ENCODE measurements around the gene MOB3A. TPM values are rescaled to one million over a fixed set of nuclear protein-coding genes. Genes with fewer than 3 reads are reported as not detected.

Gene MOB3A
- total and polyA plus RNA-seq, 2 donors (not counting 1 experiment from before 2014, with no cell fraction given), result 17.2 to 34.8 TPM

- DNase-seq (ENCODE audit: low read depth in 2 of 2), result no peak
- no peak overlapping the region for H2AFZ ChIP-seq (ENCODE audit: low read length)
- H3K4me3 ChIP-seq (replicated peaks in 1 of 4; ENCODE audit: control extremely low read depth in 1 of 4, insufficient read depth in 1 of 4, low read depth in 3 of 4, low read length in 4 of 4), result no peak overlapping the region
- H3K9me3 ChIP-seq (ENCODE audit: control insufficient read depth, insufficient read depth, low read depth, low read length), result no peaks in the 10 kb centered on the region
- no peak for TF ChIP-seq CTCF (conservative IDR thresholded peaks at IDR 0.05 in 1 of 2, IDR thresholded peaks at IDR 0.05 in 1 of 2; ENCODE audit: low read depth in 1 of 2, low read length in 2 of 2)
- TF ChIP-seq EZH2 (IDR thresholded peaks at IDR 0.05; ENCODE audit: low read length, missing control alignments), result no peak
- H3K27me3 ChIP-seq (ENCODE audit: control insufficient read depth, insufficient read depth, low read length), result no peaks in the 10 kb centered on the region
- no peak overlapping the region for H3K27ac ChIP-seq (ENCODE audit: insufficient read depth, low read length)
- no peaks in the 10 kb centered on the region for H3K36me3 ChIP-seq (ENCODE audit: control insufficient read depth, insufficient read depth, low read length)
- H3K9ac ChIP-seq (ENCODE audit: insufficient read depth, low read length), result no peak overlapping the region
- no peak overlapping the region for H3K4me2 ChIP-seq (ENCODE audit: extremely low read depth, insufficient read depth, low read length)
- peaks cover 9% of the 10 kb centered on the region for H3K79me2 ChIP-seq (ENCODE audit: control insufficient read depth, insufficient read depth, low read length)
- peaks cover 17% of the 10 kb centered on the region for H3K4me1 ChIP-seq (ENCODE audit: control insufficient read depth, extremely low read depth, insufficient read depth, low read length)
- no peaks in the 10 kb centered on the region for H4K20me1 ChIP-seq (ENCODE audit: control insufficient read depth, extremely low read depth, insufficient read depth, low read length)
These were observed 41.4 kb downstream of the MOB3A start for GRCh38 chr19:2054763-2055162.

GRCh38 chr19:2053601-2054389, 42.3 kb downstream of the MOB3A start:
- H3K36me3 ChIP-seq (ENCODE audit: control insufficient read depth, insufficient read depth, low read length), result peaks cover 5% of the 10 kb centered on the region
- H3K27ac ChIP-seq (ENCODE audit: insufficient read depth, low read length), result no peak overlapping the region
- H3K9me3 ChIP-seq (ENCODE audit: control insufficient read depth, insufficient read depth, low read depth, low read length), result no peaks in the 10 kb centered on the region
- DNase-seq (ENCODE audit: low read depth in 2 of 2), result peak in 1 of 2 donors; percentile 96
- no peaks in the 10 kb centered on the region for H3K27me3 ChIP-seq (ENCODE audit: control insufficient read depth, insufficient read depth, low read length)
- no peak overlapping the region for H2AFZ ChIP-seq (ENCODE audit: low read length)
- peaks cover 18% of the 10 kb centered on the region for H3K79me2 ChIP-seq (ENCODE audit: control insufficient read depth, insufficient read depth, low read length)
- no peak overlapping the region for H3K9ac ChIP-seq (ENCODE audit: insufficient read depth, low read length)
- no peak for TF ChIP-seq CTCF (conservative IDR thresholded peaks at IDR 0.05 in 1 of 2, IDR thresholded peaks at IDR 0.05 in 1 of 2; ENCODE audit: low read depth in 1 of 2, low read length in 2 of 2)
- TF ChIP-seq EZH2 (IDR thresholded peaks at IDR 0.05; ENCODE audit: low read length, missing control alignments), result no peak
- H3K4me3 ChIP-seq (replicated peaks in 1 of 4; ENCODE audit: control extremely low read depth in 1 of 4, insufficient read depth in 1 of 4, low read depth in 3 of 4, low read length in 4 of 4), result no peak overlapping the region
- H3K4me2 ChIP-seq (ENCODE audit: extremely low read depth, insufficient read depth, low read length), result no peak overlapping the region
- peaks cover 19% of the 10 kb centered on the region for H3K4me1 ChIP-seq (ENCODE audit: control insufficient read depth, extremely low read depth, insufficient read depth, low read length)
- no peaks in the 10 kb centered on the region for H4K20me1 ChIP-seq (ENCODE audit: control insufficient read depth, extremely low read depth, insufficient read depth, low read length)

DNA sequence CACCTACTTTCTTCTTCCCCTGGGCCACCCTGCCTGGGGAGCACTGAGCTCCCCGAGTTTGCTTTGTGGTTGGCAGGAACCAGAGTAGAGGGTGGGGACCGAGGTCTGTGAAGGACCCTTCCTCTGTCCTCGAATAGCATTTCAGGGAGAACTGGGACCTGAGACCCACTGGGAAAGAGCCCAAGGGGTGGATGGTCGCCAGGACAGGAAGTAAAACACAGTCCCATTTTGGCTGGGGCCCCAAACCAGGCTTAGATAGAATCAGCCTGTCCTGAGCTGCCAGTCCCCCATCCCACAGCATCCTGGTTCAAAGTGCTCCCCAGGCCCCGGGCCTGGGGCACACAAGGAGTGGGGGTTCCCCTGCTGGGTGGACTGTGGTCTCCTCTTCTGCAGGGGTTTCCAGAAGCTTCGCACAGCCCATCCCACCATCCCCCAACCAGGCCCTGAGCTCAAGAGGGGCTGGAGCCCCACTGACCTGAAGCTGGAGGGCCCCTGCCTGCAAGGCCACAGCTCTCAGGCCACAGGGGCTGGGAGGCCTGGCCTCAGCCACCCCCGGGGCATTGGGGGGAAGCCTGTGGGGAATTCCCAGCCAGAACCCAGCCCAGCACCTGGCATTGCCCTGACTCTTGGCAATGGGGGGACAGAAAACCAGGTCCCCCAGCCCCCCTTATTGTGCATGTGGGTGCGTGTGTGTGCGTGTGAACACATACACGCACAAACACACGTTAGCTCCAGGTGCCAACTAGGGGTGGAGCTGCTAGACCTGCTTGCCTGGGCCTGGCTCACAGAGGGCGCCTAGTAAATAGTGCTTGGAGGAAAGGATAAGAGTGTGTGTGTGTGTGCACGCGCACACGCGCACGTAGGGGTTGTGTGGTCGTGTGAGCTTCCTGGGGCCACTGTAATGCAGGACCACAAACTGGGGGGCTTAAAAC, 44.1 kb downstream of the MOB3A start:
- Histone ChIP-seq H3K79me2 (ENCODE audit: control insufficient read depth, insufficient read depth, low read length) (peaks cover 33% of the 10 kb centered on the region), H3K4me3 (replicated peaks in 1 of 4; ENCODE audit: control extremely low read depth in 1 of 4, insufficient read depth in 1 of 4, low read depth in 3 of 4, low read length in 4 of 4) (no peak overlapping the region), H4K20me1 (ENCODE audit: control insufficient read depth, extremely low read depth, insufficient read depth, low read length) (no peaks in the 10 kb centered on the region), H3K4me1 (ENCODE audit: control insufficient read depth, extremely low read depth, insufficient read depth, low read length) (peaks cover 28% of the 10 kb centered on the region), H3K27ac (ENCODE audit: insufficient read depth, low read length) (peak overlapping the region; percentile 48), H2AFZ (ENCODE audit: low read length) (peak overlapping the region; percentile 75), H3K9ac (ENCODE audit: insufficient read depth, low read length) (no peak overlapping the region), H3K27me3 (ENCODE audit: control insufficient read depth, insufficient read depth, low read length) (no peaks in the 10 kb centered on the region), H3K4me2 (ENCODE audit: extremely low read depth, insufficient read depth, low read length) (no peak overlapping the region), H3K9me3 (ENCODE audit: control insufficient read depth, insufficient read depth, low read depth, low read length) (no peaks in the 10 kb centered on the region), H3K36me3 (ENCODE audit: control insufficient read depth, insufficient read depth, low read length) (peaks cover 11% of the 10 kb centered on the region)
- TF ChIP-seq CTCF (conservative IDR thresholded peaks at IDR 0.05 in 1 of 2, IDR thresholded peaks at IDR 0.05 in 1 of 2; ENCODE audit: low read depth in 1 of 2, low read length in 2 of 2) (no peak), EZH2 (IDR thresholded peaks at IDR 0.05; ENCODE audit: low read length, missing control alignments) (no peak)
- DNase-seq (ENCODE audit: low read depth in 2 of 2), result peak in 1 of 2 donors; percentile 67
